ENCODE results near the gene PPP1R1C. TPM values are rescaled to one million over a fixed set of nuclear protein-coding genes. Genes with fewer than 3 reads are reported as not detected.

The PPP1R1C gene
- total RNA-seq, 6 donors from 2014 or later: 2.6 to 13.6 (median 10.9) TPM; not detected in 1

DNA sequence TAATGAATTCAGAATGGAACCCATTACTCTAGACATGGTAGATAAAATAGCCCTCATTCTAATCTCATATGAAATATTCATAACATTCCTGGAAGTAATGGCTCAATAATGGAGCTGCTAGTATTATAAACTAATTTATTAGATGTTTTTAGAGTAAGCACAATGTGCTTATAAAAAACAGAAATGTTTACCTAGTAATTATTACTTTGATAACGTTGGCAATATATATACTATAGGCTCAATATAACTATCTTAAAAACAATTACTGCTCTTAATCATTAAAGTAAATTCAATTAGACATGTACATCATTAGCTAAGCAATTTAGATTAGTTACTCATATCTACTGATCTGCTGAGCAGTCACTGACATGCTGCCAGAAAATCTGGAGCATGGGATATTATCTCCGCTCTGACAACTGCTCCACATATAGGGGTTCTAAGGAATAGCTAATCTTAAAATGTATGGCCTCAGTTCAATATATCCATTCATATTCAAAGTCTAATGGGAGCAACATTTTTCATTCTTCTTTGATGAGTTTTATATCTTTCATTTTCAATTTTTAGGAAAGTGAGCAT is 19.4 kb downstream of the PPP1R1C start:
- TF ChIP-seq POLR2A (IDR thresholded peaks at IDR 0.05) (no peak), EP300 (IDR thresholded peaks at IDR 0.05) (no peak), POLR2AphosphoS5 (IDR thresholded peaks at IDR 0.05) (no peak)
- TF ChIP-seq, protein P1, sequence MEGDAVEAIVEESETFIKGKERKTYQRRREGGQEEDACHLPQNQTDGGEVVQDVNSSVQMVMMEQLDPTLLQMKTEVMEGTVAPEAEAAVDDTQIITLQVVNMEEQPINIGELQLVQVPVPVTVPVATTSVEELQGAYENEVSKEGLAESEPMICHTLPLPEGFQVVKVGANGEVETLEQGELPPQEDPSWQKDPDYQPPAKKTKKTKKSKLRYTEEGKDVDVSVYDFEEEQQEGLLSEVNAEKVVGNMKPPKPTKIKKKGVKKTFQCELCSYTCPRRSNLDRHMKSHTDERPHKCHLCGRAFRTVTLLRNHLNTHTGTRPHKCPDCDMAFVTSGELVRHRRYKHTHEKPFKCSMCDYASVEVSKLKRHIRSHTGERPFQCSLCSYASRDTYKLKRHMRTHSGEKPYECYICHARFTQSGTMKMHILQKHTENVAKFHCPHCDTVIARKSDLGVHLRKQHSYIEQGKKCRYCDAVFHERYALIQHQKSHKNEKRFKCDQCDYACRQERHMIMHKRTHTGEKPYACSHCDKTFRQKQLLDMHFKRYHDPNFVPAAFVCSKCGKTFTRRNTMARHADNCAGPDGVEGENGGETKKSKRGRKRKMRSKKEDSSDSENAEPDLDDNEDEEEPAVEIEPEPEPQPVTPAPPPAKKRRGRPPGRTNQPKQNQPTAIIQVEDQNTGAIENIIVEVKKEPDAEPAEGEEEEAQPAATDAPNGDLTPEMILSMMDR (IDR thresholded peaks at IDR 0.05): no peak
- Histone ChIP-seq H3K27me3 (no peaks in the 10 kb centered on the region), H3K9me3 (no peaks in the 10 kb centered on the region), H3K27ac (no peak overlapping the region), H3K4me1 (no peaks in the 10 kb centered on the region), H3K36me3 (no peaks in the 10 kb centered on the region), H3K4me3 (no peak overlapping the region)
- ATAC-seq (ENCODE audit: low FRiP score in 2 of 2) (no peak), DNase-seq (no peak)
- WGBS, 2 donors: 78 to 89% methylated on average over 2 of the region's 2 CpGs

DNA sequence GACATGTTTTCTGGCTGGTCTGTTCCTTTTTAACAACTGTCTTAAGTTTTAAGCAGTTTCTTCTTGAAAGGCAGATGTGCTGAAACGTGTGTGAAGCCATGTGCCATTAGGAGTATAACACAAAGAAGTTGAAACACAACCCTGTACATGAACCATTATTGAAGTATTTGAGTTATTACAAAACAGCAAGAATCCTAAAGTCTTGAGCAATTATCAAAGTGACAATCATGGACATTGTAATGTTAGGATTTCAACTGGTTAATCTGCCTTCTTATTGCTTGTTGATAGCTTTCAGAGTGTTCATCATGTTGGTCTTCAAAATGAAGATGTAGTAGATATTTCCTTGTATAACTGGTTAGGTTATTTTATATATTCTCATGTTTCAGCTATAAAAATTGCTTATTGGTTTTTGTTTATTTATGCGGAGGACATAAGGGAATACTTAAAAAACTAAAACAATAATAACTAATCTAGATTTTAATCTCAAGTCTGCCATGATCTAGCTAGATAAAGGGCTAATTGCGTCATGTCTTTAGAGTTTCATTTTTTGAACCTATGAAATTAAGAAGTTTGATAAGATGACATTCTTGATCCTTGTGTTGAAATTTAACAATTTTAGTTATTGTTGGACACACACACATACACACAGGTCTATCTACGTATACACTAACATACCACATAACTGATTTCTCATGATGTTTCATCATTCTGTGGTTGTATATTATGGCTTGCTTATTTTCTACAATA is 21.1 kb downstream of the PPP1R1C start:
- Histone ChIP-seq H3K9me3 (no peaks in the 10 kb centered on the region), H3K27ac (no peak overlapping the region), H3K4me3 (no peak overlapping the region), H3K27me3 (no peaks in the 10 kb centered on the region), H3K36me3 (no peaks in the 10 kb centered on the region), H3K4me1 (no peaks in the 10 kb centered on the region)
- no peak for DNase-seq
- TF ChIP-seq, protein P1 (IDR thresholded peaks at IDR 0.05): no peak
- TF ChIP-seq POLR2A (IDR thresholded peaks at IDR 0.05) (no peak), POLR2AphosphoS5 (IDR thresholded peaks at IDR 0.05) (no peak), EP300 (IDR thresholded peaks at IDR 0.05) (no peak)
- 90% methylated on average over 4 of the region's 4 CpGs for WGBS, 2 donors
- ATAC-seq (ENCODE audit: low FRiP score in 2 of 2): no peak

DNA sequence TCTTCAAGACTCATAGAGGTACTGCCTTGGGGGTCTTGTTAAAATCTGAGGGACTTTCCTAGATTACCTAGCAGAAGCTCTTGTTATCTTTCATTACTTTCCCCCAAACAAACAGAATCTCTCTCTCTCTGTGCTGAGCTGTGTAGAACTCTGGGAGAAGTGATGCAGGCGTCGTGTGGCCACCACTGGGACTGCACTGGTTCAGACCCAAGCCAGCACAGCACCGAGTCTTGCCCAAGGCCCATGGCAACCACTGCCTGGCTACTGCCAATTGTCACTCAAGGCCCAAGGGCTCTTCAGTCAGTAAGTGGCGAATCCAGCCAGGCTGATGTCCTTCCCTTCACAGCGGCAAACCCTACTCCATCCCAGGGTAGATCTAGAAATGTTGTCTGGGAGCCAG is 28.6 kb downstream of the PPP1R1C start:
- H3K4me3 ChIP-seq: no peak overlapping the region
- H3K4me1 ChIP-seq: no peaks in the 10 kb centered on the region
- WGBS, 2 donors: 94% methylated on average over 3 to 5 of the region's 5 CpGs
- DNase-seq (no peak), ATAC-seq (ENCODE audit: low FRiP score in 2 of 2) (no peak)
- no peaks in the 10 kb centered on the region for H3K27me3 ChIP-seq
- H3K27ac ChIP-seq: no peak overlapping the region
- H3K9me3 ChIP-seq: peaks cover 0 to 6% (median 0%) of the 10 kb centered on the region in 4 donors
- no peak for TF ChIP-seq POLR2A (IDR thresholded peaks at IDR 0.05)
- TF ChIP-seq, protein P1 (IDR thresholded peaks at IDR 0.05): no peak
- TF ChIP-seq EP300 (IDR thresholded peaks at IDR 0.05): no peak
- no peak for TF ChIP-seq POLR2AphosphoS5 (IDR thresholded peaks at IDR 0.05)
- no peaks in the 10 kb centered on the region for H3K36me3 ChIP-seq

DNA sequence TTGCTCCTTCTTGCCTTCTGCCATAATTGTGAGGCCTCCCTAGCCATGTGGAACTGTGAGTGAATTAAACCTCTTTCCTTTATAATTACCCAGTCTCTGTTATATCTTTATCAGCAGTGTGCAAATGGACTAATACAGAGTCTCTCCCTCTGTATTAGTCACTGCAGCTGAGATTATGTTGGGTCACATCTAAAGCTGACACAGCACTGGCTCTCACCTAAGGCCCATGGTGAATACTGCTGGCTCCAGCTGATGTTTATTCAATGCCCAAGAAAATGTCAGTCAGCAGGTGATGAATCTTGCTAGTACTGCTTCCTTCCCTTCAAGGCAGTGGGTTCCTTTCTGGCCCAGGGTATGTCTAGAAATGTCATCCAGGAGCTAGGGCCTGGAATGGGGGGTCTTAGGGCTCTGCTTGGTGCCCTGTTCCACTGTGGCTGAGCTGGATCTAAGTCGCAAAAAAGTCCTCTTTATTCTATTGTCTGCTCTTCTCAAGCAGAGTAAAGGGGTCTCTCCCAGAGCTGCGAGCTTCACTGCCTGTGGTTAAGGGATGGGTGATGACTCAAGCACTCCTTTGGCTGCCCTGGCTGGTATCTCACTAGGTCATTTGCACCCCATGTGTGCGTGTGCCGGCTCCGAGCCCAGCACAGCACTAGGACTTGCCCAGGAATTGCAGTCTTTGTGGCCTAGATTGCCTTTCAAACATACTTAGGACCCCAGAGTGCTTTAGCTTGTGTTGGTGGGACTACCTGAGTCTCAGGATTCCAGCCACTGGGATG is 29.9 kb downstream of the PPP1R1C start:
- ATAC-seq (ENCODE audit: low FRiP score in 2 of 2) (no peak), DNase-seq (no peak)
- peaks cover 0 to 6% (median 0%) of the 10 kb centered on the region in 4 donors for H3K9me3 ChIP-seq
- 89 to 92% methylated on average over 5 of the region's 5 CpGs for WGBS, 2 donors
- H3K36me3 ChIP-seq: no peaks in the 10 kb centered on the region
- TF ChIP-seq POLR2A (IDR thresholded peaks at IDR 0.05) (no peak), EP300 (IDR thresholded peaks at IDR 0.05) (no peak), POLR2AphosphoS5 (IDR thresholded peaks at IDR 0.05) (no peak)
- TF ChIP-seq, protein P1 (IDR thresholded peaks at IDR 0.05): no peak
- no peak overlapping the region for H3K27ac ChIP-seq
- H3K27me3 ChIP-seq: no peaks in the 10 kb centered on the region
- no peaks in the 10 kb centered on the region for H3K4me1 ChIP-seq
- no peak overlapping the region for H3K4me3 ChIP-seq
